GM12864 (cell line): ENCODE data around the gene BMAL1.

Experiments
- DNase-seq: peaks from one replicate; pipeline ENCODE4 v3.0.0-alpha.2; 2011; ENCODE audit warnings: low read depth
- H3K4me3 ChIP-seq: 2 replicates; pipeline ENCODE4 v1.5.1; 2011; ENCODE audit warnings: mild to moderate bottlenecking, low read depth, low read length, control low read depth
- TF ChIP-seq, protein P1 (sequence below): IDR thresholded peaks from 2 replicates; pipeline ENCODE4 v1.5.1; 2011; ENCODE audit warnings: low read depth, mild to moderate bottlenecking, moderate library complexity, low read length, control low read depth, inconsistent platforms; ENCODE audit errors: missing control alignments

The BMAL1 gene

DNA sequence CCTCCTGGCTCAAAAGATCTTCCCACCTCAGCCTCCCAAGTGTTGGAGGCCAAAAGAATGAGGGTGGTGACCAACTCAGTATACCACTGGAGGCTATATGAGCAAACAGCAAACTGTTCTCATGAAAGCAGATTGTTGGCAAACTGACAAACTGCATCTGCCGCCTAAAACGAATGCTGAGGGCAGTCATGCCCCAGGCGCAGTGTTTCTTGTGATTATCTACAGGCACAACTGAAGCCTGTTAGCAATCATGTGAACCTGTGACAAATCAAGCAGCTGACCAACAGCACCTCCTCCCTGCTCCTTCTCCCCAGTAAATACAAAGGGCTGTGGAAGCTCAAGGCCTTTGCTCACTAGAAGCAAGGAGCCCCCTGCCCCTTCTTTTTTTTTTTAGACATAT lies 137.6 kb downstream of the BMAL1 start:
- TF ChIP-seq, protein P1, sequence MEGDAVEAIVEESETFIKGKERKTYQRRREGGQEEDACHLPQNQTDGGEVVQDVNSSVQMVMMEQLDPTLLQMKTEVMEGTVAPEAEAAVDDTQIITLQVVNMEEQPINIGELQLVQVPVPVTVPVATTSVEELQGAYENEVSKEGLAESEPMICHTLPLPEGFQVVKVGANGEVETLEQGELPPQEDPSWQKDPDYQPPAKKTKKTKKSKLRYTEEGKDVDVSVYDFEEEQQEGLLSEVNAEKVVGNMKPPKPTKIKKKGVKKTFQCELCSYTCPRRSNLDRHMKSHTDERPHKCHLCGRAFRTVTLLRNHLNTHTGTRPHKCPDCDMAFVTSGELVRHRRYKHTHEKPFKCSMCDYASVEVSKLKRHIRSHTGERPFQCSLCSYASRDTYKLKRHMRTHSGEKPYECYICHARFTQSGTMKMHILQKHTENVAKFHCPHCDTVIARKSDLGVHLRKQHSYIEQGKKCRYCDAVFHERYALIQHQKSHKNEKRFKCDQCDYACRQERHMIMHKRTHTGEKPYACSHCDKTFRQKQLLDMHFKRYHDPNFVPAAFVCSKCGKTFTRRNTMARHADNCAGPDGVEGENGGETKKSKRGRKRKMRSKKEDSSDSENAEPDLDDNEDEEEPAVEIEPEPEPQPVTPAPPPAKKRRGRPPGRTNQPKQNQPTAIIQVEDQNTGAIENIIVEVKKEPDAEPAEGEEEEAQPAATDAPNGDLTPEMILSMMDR = no peak
- no peak for DNase-seq
- no peak overlapping the region for H3K4me3 ChIP-seq

- TF ChIP-seq, protein P1 = no peak
- DNase-seq = no peak
- no peak overlapping the region for H3K4me3 ChIP-seq
Measured at GRCh38 chr11:13421561-13421960, 144.0 kb downstream of the BMAL1 start.

DNA sequence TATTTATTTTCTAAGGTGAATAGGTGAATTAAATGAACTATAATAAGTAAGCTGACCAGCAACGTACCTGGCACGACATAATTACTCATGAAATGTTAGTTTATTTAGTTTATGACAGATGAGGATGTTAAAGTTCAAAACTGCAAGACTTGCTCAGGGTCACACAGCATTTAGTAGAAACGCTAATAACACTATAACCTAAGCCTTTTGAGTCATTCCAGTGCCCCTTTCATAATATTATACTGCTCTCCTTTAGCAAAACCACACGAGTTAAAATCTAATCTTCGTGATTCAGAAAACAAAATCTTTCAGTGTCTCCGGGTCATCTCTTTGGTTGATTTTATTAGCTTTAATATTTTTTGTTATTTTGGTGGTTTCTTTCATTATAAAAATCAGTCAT lies 145.8 kb downstream of the BMAL1 start:
- H3K4me3 ChIP-seq = no peak overlapping the region
- no peak for DNase-seq
- TF ChIP-seq, protein P1 = no peak

- DNase-seq = no peak
- TF ChIP-seq, protein P1 = no peak
- H3K4me3 ChIP-seq = no peak overlapping the region
Measured at GRCh38 chr11:13427440-13427839, 149.8 kb downstream of the BMAL1 start.

DNA sequence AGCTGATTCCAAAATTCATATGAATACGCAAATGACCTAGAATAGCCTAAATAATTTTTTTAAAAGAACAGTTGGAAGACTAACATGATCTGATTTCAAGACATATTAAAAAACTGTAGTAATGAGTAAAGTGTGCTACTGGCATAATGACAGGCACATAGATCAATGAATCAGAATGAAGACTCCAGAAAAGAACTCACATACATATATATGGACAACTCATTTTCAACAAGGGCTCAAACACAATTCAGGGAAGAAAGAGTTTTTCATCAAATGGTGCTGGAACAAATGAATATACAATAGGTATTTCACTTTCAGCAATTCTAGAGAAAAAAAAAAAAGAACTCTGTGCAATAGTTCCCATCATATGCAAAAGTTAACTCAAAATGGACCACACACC lies 151.7 kb downstream of the BMAL1 start:
- H3K4me3 ChIP-seq = no peak overlapping the region
- no peak for DNase-seq

GRCh38 chr11:13429836-13430235 lies 152.2 kb downstream of the BMAL1 start:
- no peak for DNase-seq
- no peak overlapping the region for H3K4me3 ChIP-seq
- TF ChIP-seq, protein P1 = no peak

More for the DNA sequence above, 151.7 kb downstream of the BMAL1 start:
- TF ChIP-seq, protein P1 = no peak

GRCh38 chr11:13433437-13433836 lies 155.8 kb downstream of the BMAL1 start:
- TF ChIP-seq, protein P1 = no peak
- no peak for DNase-seq

More at GRCh38 chr11:13433437-13433836, 155.8 kb downstream of the BMAL1 start:
- no peak overlapping the region for H3K4me3 ChIP-seq
